ENCODE measurements around the gene SERF2.
"Not testable (repeated sequence)": the region's sequence is repeated elsewhere in the genome, so short reads cannot be mapped to it uniquely, and the experiment has no call there.

The SERF2 gene

GRCh38 chr15:43815064-43815463, 22.9 kb downstream of the SERF2 start:
- not testable (repeated sequence) for H3K9me3 ChIP-seq (ENCODE audit: control insufficient read depth, low read length); H3K27ac ChIP-seq (ENCODE audit: low read depth, low read length, severe bottlenecking); H3K4me3 ChIP-seq (ENCODE audit: extremely low read depth, insufficient read depth, low read length, poor library complexity, severe bottlenecking); H3K4me1 ChIP-seq (ENCODE audit: control insufficient read depth, insufficient read depth, low read length, poor library complexity, severe bottlenecking)
- 93 to 94% methylated on average over 2 to 3 of the region's 5 CpGs for WGBS, 2 experiments (ENCODE audit: insufficient coverage in 2 of 2)
- H3K36me3 ChIP-seq (ENCODE audit: control insufficient read depth, insufficient read depth, low read length) = peaks cover 82% of the 10 kb centered on the region

- WGBS, 2 experiments (ENCODE audit: insufficient coverage in 2 of 2) = 100% methylated on average over 1 of the region's 3 CpGs; no CpG with 5 or more reads in 1 of the 2 experiments
- H3K4me3 ChIP-seq (ENCODE audit: extremely low read depth, insufficient read depth, low read length, poor library complexity, severe bottlenecking) = no peak overlapping the region
- peaks cover 3% of the 10 kb centered on the region for H3K9me3 ChIP-seq (ENCODE audit: control insufficient read depth, low read length)
- no peaks in the 10 kb centered on the region for H3K4me1 ChIP-seq (ENCODE audit: control insufficient read depth, insufficient read depth, low read length, poor library complexity, severe bottlenecking)
- no peak overlapping the region for H3K27ac ChIP-seq (ENCODE audit: low read depth, low read length, severe bottlenecking)
- H3K36me3 ChIP-seq (ENCODE audit: control insufficient read depth, insufficient read depth, low read length) = peaks cover 20% of the 10 kb centered on the region
These were observed 29.4 kb downstream of the SERF2 start for GRCh38 chr15:43821505-43821904.

DNA sequence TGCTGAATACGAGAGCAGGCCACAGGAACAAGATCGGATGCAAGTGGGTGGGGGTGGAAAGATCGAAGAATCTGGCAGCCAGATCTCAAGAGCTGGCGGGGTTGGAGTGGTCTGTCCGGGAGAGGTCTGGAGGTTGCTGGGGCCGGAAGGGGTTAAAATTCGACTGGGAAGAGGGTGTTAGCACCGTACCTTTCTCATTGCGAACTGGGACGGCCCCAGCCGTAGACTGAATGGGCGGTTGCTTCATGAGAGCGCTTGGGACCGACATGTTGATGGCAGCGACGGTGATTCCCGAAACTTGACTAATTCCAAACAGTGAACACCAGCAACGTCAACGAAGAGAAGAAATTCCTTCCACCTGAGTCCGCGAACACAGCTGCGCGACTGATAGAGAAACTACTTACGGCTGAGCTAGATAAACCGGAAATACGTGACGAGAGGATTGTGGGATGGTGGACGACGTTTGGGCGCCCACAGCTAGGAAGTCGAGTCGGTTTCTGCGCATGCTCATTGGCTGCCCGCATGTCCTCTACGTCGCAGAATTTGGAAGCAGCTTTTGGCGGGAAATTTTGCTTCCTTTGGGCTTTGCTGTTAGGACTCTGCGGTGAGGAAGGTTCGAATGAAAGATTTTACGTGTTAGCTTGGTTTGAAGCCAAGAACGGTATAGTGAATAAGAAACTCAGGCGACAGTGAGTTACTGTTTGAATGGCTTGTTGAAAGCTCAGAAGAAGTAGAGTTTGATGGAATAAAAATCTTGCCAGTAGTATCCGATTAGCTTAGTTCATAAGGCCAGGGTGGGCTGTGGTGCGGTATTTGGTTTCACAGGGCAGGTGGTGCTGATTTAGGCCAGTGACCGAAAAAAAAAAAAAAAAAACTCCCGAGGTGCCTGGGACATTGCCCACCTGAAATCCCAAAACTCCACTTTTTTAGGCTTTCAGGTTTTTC, 32.5 kb downstream of the SERF2 start, which contains the start of gene MFAP1:
TSS of gene MFAP1 (minus strand) at position 389 of the 945 bp plus-strand sequence. CDS start at position 268, 121 bp downstream.
- 8 to 12% methylated on average over 40 to 45 of the region's 46 CpGs for WGBS, 2 experiments (ENCODE audit: insufficient coverage in 2 of 2)
- no peaks in the 10 kb centered on the region for H3K4me1 ChIP-seq (ENCODE audit: control insufficient read depth, insufficient read depth, low read length, poor library complexity, severe bottlenecking)

GRCh38 chr15:43825305-43825704, 33.2 kb downstream of the SERF2 start:
- H3K27ac ChIP-seq (ENCODE audit: low read depth, low read length, severe bottlenecking); H3K36me3 ChIP-seq (ENCODE audit: control insufficient read depth, insufficient read depth, low read length); H3K4me1 ChIP-seq (ENCODE audit: control insufficient read depth, insufficient read depth, low read length, poor library complexity, severe bottlenecking); H3K9me3 ChIP-seq (ENCODE audit: control insufficient read depth, low read length); H3K4me3 ChIP-seq (ENCODE audit: extremely low read depth, insufficient read depth, low read length, poor library complexity, severe bottlenecking): not testable (repeated sequence)
- 86 to 89% methylated on average over 9 to 11 of the region's 11 CpGs for WGBS, 2 experiments (ENCODE audit: insufficient coverage in 2 of 2)

More for the DNA sequence above, 32.5 kb downstream of the SERF2 start, which contains the start of gene MFAP1:
- Histone ChIP-seq H3K27ac (ENCODE audit: low read depth, low read length, severe bottlenecking) (peak within 1 kb of the TSS; percentile 90), H3K9me3 (ENCODE audit: control insufficient read depth, low read length) (peaks cover 3% of the 10 kb centered on the region), H3K36me3 (ENCODE audit: control insufficient read depth, insufficient read depth, low read length) (peaks cover 3% of the 10 kb centered on the region), H3K4me3 (ENCODE audit: extremely low read depth, insufficient read depth, low read length, poor library complexity, severe bottlenecking) (peak within 1 kb of the TSS; percentile 80)

DNA sequence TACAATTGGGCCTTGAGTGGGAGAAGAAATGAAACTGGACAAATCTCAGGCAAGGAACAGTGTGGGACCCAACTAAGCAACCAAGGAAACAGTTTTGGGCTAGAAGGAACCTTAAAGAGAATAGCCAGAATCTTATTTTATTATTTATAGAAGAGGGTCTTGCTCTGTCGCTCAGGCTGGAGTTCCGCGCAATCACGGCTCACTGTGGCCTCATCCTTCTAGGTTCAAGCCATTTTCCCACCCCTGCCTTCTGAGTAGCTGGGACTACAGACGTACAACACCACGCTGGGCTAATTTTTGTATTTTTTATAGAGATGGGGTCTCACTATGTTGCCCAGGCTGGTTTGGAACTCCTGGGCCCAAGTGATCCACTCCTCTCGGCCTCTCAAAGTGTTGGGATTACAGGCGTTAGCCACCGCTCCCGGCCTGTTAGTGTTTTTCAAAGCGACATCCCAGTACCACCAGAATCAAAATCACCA, 33.9 kb downstream of the SERF2 start:
- WGBS, 2 experiments (ENCODE audit: insufficient coverage in 2 of 2) = 95 to 100% methylated on average over 7 to 9 of the region's 11 CpGs
- peaks cover 9% of the 10 kb centered on the region for H3K36me3 ChIP-seq (ENCODE audit: control insufficient read depth, insufficient read depth, low read length)
- no peak overlapping the region for H3K27ac ChIP-seq (ENCODE audit: low read depth, low read length, severe bottlenecking)
- H3K9me3 ChIP-seq (ENCODE audit: control insufficient read depth, low read length) = peaks cover 3% of the 10 kb centered on the region
- H3K4me1 ChIP-seq (ENCODE audit: control insufficient read depth, insufficient read depth, low read length, poor library complexity, severe bottlenecking) = no peaks in the 10 kb centered on the region
- H3K4me3 ChIP-seq (ENCODE audit: extremely low read depth, insufficient read depth, low read length, poor library complexity, severe bottlenecking) = no peak overlapping the region

DNA sequence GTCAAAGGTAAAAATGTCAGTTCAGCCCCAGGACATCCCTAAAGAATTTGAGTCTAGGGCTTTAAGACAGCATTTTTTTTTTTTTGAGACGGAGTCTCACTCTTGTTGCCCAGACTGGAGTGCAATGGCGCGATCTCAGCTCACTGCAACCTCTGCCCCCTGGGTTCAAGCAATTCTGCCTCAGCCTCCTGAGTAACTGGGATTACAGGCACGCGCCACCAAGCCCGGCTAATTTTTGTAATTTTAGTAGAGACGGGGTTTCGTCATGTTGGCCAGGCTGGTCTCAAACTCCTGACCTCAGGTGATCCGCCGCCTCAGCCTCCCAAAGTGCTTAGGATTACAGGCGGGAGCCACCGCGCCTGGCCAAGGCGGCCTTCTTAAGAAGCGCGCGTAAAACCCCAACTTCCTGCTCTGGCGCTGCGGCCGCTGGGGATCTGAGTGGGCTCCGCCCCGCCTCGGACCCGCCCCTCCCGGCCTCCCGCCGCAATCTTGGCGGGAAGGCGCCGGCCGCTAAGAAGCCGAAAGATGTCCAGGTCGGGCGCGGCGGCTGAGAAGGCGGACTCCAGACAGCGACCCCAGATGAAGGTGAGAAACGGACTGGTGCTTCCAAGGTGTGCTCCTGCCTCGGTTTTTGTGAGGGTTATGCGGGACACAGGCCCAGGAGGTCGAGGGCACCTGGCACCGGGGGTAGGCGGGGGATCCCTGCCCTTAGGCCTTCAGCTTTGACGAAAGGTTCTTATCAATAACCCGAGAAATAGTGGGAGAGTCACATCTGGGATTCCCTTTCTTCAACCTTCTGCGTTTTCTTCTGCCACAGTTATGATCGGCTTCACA, 34.6 kb downstream of the SERF2 start, which contains the start of gene WDR76:
TSS of gene WDR76 (plus strand) at position 495 of the 834 bp plus-strand sequence. CDS start at position 526, 31 bp downstream.
- H3K36me3 ChIP-seq (ENCODE audit: control insufficient read depth, insufficient read depth, low read length) = peaks cover 9% of the 10 kb centered on the region
- no peaks in the 10 kb centered on the region for H3K4me1 ChIP-seq (ENCODE audit: control insufficient read depth, insufficient read depth, low read length, poor library complexity, severe bottlenecking)
- peak within 1 kb of the TSS; percentile 29 for H3K4me3 ChIP-seq (ENCODE audit: extremely low read depth, insufficient read depth, low read length, poor library complexity, severe bottlenecking)
- WGBS, 2 experiments (ENCODE audit: insufficient coverage in 2 of 2) = 20 to 22% methylated on average over 43 to 48 of the region's 48 CpGs
- H3K27ac ChIP-seq (ENCODE audit: low read depth, low read length, severe bottlenecking) = no peak within 1 kb of the TSS
- H3K9me3 ChIP-seq (ENCODE audit: control insufficient read depth, low read length) = peaks cover 3% of the 10 kb centered on the region

DNA sequence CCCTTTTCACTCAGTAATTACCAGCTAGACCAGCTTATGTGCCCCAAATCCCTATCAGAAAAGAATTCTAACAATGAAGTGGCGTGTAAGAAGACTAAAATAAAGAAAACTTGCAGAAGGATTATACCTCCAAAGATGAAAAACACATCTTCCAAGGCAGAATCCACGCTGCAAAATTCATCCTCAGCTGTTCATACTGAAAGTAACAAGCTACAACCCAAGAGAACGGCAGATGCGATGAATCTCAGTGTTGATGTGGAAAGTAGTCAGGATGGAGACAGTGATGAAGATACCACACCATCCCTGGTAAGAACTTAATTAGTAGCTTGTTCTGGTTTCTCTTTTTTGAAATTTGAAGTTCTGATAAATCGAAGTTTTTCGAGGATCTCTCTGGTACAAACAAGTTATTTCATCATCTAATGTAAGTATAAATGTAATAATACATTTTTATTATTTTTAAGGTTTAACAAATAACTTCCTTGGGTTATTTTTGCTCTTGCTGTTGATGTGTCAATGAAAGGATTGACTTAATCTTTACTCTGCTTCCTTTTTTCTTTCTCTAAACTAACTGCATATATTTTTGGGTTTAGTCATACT, 36.0 kb downstream of the SERF2 start:
- Histone ChIP-seq H3K4me3 (ENCODE audit: extremely low read depth, insufficient read depth, low read length, poor library complexity, severe bottlenecking) (no peak overlapping the region), H3K9me3 (ENCODE audit: control insufficient read depth, low read length) (peaks cover 3% of the 10 kb centered on the region), H3K4me1 (ENCODE audit: control insufficient read depth, insufficient read depth, low read length, poor library complexity, severe bottlenecking) (no peaks in the 10 kb centered on the region), H3K27ac (ENCODE audit: low read depth, low read length, severe bottlenecking) (no peak overlapping the region), H3K36me3 (ENCODE audit: control insufficient read depth, insufficient read depth, low read length) (peaks cover 11% of the 10 kb centered on the region)
- WGBS, 2 experiments (ENCODE audit: insufficient coverage in 2 of 2) = 90% methylated on average over 2 of the region's 6 CpGs; no CpG with 5 or more reads in 1 of the 2 experiments

DNA sequence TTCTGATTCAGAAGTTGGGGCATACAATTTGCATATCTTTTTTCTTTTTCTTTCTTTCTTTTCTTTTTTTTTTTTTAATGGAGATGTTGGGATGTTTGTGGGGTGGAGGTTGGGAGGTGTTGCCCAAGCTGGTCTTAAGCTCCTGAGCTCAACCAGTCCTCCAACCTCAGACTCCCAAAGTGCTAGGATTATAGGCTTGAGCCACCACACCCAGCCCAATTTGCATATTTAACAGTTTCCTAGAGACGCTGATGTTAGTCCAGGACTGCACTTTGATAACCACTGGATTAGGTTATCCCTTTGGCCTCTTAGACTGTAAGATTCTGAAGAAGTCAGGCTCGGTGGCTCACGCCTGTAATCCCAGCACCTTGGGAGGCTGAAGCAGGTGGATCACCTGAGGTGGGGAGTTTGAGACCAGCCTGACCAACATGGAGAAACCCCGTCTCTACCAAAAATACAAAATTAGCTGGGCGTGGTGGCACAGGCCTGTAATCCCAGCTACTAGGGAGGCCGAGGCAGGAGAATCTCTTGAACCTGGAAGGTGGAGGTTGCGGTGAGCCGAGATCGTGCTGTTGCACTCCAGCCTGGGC, 37.9 kb downstream of the SERF2 start:
- peaks cover 19% of the 10 kb centered on the region for H3K36me3 ChIP-seq (ENCODE audit: control insufficient read depth, insufficient read depth, low read length)
- 92 to 95% methylated on average over 6 of the region's 9 CpGs for WGBS, 2 experiments (ENCODE audit: insufficient coverage in 2 of 2)

GRCh38 chr15:43830691-43831275, 38.7 kb downstream of the SERF2 start:
- not testable (repeated sequence) for H3K27ac ChIP-seq (ENCODE audit: low read depth, low read length, severe bottlenecking); H3K4me1 ChIP-seq (ENCODE audit: control insufficient read depth, insufficient read depth, low read length, poor library complexity, severe bottlenecking); H3K4me3 ChIP-seq (ENCODE audit: extremely low read depth, insufficient read depth, low read length, poor library complexity, severe bottlenecking); H3K9me3 ChIP-seq (ENCODE audit: control insufficient read depth, low read length)
- WGBS, 2 experiments (ENCODE audit: insufficient coverage in 2 of 2) = 98 to 100% methylated on average over 3 to 7 of the region's 9 CpGs
- peaks cover 22% of the 10 kb centered on the region for H3K36me3 ChIP-seq (ENCODE audit: control insufficient read depth, insufficient read depth, low read length)

More for the DNA sequence above, 37.9 kb downstream of the SERF2 start:
- not testable (repeated sequence) for H3K9me3 ChIP-seq (ENCODE audit: control insufficient read depth, low read length); H3K27ac ChIP-seq (ENCODE audit: low read depth, low read length, severe bottlenecking); H3K4me1 ChIP-seq (ENCODE audit: control insufficient read depth, insufficient read depth, low read length, poor library complexity, severe bottlenecking); H3K4me3 ChIP-seq (ENCODE audit: extremely low read depth, insufficient read depth, low read length, poor library complexity, severe bottlenecking)

Measured in mesodermal cell (in vitro differentiated cells).